KMS-11 (cell line): ENCODE data around the gene IGFBP1.

Experiments
- H2AFZ ChIP-seq: fragments of 200-600 bp; sonication (generic); 2 replicates; pipeline ENCODE4 v1.6.1; 2016; ENCODE audit warnings: antibody characterized with exemption, mixed run types, low read depth
- H3K27ac ChIP-seq: fragments of 200-600 bp; sonication (generic); 2 replicates; pipeline ENCODE4 v1.6.1; 2016; ENCODE audit warnings: mild to moderate bottlenecking, mixed run types
- H3K27me3 ChIP-seq: fragments of 200-600 bp; sonication (generic); 2 replicates; pipeline ENCODE4 v1.6.1; 2017; ENCODE audit warnings: mild to moderate bottlenecking, low read depth, mixed run types, moderate library complexity; ENCODE audit not compliant: insufficient read depth
- H3K36me3 ChIP-seq: fragments of 200-600 bp; sonication (generic); 2 replicates; pipeline ENCODE4 v1.6.1; 2017; ENCODE audit warnings: mild to moderate bottlenecking, mixed run types; ENCODE audit not compliant: insufficient read depth
- H3K4me1 ChIP-seq: fragments of 200-600 bp; sonication (generic); 2 replicates; pipeline ENCODE4 v1.6.1; 2016; ENCODE audit warnings: mild to moderate bottlenecking, low read depth, mixed run types; ENCODE audit not compliant: poor library complexity, severe bottlenecking
- H3K4me2 ChIP-seq: fragments of 200-600 bp; sonication (generic); 2 replicates; pipeline ENCODE4 v1.7.0; 2016; ENCODE audit warnings: mild to moderate bottlenecking, mixed run types
- H3K4me3 ChIP-seq: fragments of 200-600 bp; sonication (generic); IDR thresholded peaks from 2 replicates; pipeline ENCODE4 v1.6.1; 2017; ENCODE audit warnings: low read depth, low read length, mixed read lengths; ENCODE audit not compliant: insufficient read depth
- H3K79me2 ChIP-seq: fragments of 200-600 bp; sonication (generic); 2 replicates; pipeline ENCODE4 v1.6.1; 2016; ENCODE audit warnings: low read depth, mixed run types; ENCODE audit not compliant: insufficient read depth
- H3K9ac ChIP-seq: fragments of 200-600 bp; sonication (generic); 2 replicates; pipeline ENCODE4 v1.6.1; 2016; ENCODE audit warnings: mild to moderate bottlenecking, mixed run types
- H4K20me1 ChIP-seq: fragments of 200-600 bp; sonication (generic); 2 replicates; pipeline ENCODE4 v1.6.1; 2016; ENCODE audit warnings: mild to moderate bottlenecking, mixed run types; ENCODE audit not compliant: insufficient read depth
- CTCF ChIP-seq: fragments of 200-600 bp; sonication (generic); conservative IDR thresholded peaks from 2 replicates; pipeline ENCODE4 v1.6.1; 2017; ENCODE audit warnings: low read depth, mild to moderate bottlenecking, antibody characterized with exemption, low read length, moderate library complexity, mixed read lengths

IGFBP1 gene

GRCh38 chr7:45872116-45873034, 15.9 kb upstream of the IGFBP1 start:
- peak; percentile 53 for TF ChIP-seq CTCF
- no peak overlapping the region for H3K4me3 ChIP-seq
- no peaks in the 10 kb centered on the region for H4K20me1 ChIP-seq
- H3K4me1 ChIP-seq = no peaks in the 10 kb centered on the region
- H3K27ac ChIP-seq = no peak overlapping the region
- no peaks in the 10 kb centered on the region for H3K79me2 ChIP-seq
- no peak overlapping the region for H2AFZ ChIP-seq
- H3K36me3 ChIP-seq = no peaks in the 10 kb centered on the region
- H3K9ac ChIP-seq = no peak overlapping the region
- no peak overlapping the region for H3K4me2 ChIP-seq
- no peaks in the 10 kb centered on the region for H3K27me3 ChIP-seq

DNA sequence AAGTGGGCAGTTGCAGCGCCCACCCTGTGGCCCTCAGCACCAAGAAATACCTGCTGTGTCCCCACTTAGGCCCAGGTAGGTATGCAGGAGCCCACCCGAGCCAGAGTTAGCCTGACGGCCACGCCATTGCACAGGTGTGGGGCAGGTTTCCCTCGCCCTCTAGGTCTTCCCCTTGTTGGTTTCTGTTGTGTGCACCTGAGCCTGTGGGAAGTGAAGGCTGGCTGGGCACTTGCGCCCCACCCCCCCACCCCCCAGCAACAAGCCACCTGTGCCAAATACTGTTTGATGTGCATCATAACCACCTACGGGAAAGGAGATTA, 15.3 kb upstream of the IGFBP1 start, which contains the start of gene CCDC201:
Gene CCDC201 (minus strand): TSS at position 48 of the 320 bp plus-strand sequence. CDS start 75 bp downstream, outside the sequence.
- no peaks in the 10 kb centered on the region for H3K36me3 ChIP-seq
- no peak for TF ChIP-seq CTCF
- no peaks in the 10 kb centered on the region for H4K20me1 ChIP-seq
- no peaks in the 10 kb centered on the region for H3K4me1 ChIP-seq
- no peak within 1 kb of the TSS for H3K4me3 ChIP-seq
- no peak within 1 kb of the TSS for H2AFZ ChIP-seq
- no peaks in the 10 kb centered on the region for H3K27me3 ChIP-seq
- no peak within 1 kb of the TSS for H3K4me2 ChIP-seq
- H3K9ac ChIP-seq = no peak within 1 kb of the TSS
- no peak within 1 kb of the TSS for H3K27ac ChIP-seq
- H3K79me2 ChIP-seq = no peaks in the 10 kb centered on the region

GRCh38 chr7:45873355-45873754, 14.9 kb upstream of the IGFBP1 start:
- Histone ChIP-seq H3K27me3 (no peaks in the 10 kb centered on the region), H3K79me2 (no peaks in the 10 kb centered on the region), H3K36me3 (no peaks in the 10 kb centered on the region), H4K20me1 (no peaks in the 10 kb centered on the region), H3K4me2 (no peak overlapping the region), H3K4me1 (no peaks in the 10 kb centered on the region), H3K9ac (no peak overlapping the region), H2AFZ (no peak overlapping the region), H3K4me3 (no peak overlapping the region), H3K27ac (no peak overlapping the region)
- no peak for TF ChIP-seq CTCF

DNA sequence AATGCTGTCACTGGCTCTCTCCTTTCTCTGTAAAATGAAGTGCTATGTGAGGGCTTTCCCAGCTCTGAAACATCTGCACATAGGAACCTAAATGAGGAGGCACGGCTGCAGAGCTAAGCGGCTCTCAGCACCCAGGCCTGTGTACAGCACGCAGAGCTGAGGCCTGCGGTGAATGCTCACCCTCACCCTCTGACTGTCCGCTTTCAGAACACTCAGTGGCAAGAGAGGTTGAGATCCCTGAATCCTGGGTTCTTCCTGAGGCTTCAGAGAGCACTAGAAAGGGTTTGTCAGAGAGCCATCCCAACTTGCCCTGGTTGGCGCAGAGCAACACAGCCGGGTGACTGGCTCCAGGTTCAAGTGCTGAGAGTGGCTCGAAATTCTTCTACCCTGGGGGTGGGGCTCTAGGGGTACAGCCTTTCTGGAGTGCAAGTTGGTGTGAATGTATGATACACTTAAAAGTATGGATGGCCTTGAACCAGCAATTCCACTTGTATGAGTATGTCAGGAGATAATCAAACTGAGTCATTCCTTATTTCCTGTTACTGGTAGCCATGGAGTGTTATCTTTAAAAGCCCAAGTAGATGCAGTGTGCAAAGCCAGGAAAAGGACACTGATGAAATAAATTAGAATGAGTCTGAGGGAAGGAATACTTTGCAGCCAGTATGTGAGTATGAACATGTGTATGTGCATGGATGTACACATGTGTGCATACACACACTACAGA, 13.7 kb upstream of the IGFBP1 start:
- Histone ChIP-seq H2AFZ (no peak overlapping the region), H3K9ac (no peak overlapping the region), H3K27me3 (no peaks in the 10 kb centered on the region), H4K20me1 (no peaks in the 10 kb centered on the region), H3K27ac (no peak overlapping the region), H3K4me1 (no peaks in the 10 kb centered on the region), H3K36me3 (no peaks in the 10 kb centered on the region), H3K4me2 (no peak overlapping the region), H3K79me2 (no peaks in the 10 kb centered on the region), H3K4me3 (no peak overlapping the region)
- TF ChIP-seq CTCF = no peak
